Tibial nerve (tissue), 4 donors: ENCODE measurements around the gene PTPRK. TPM values are rescaled to one million over a fixed set of nuclear protein-coding genes. Genes with fewer than 3 reads are reported as not detected.

Source experiments
- DNase-seq, 2 donors: peaks; one replicate each; pipeline ENCODE4 v3.0.0-alpha.2; 2019; ENCODE audit warnings: low spot score in 2 of 2
- H3K27ac ChIP-seq, 4 donors: fragments of 200-600 bp; sonication (generic) in 3 of 4; one replicate each; pipeline ENCODE4 v1.5.1; 2017 to 2019; ENCODE audit warnings: mild to moderate bottlenecking in 1 of 4
- H3K27me3 ChIP-seq, 2 donors: fragments of 200-600 bp; sonication (generic) in 1 of 2; one replicate each; pipeline versions ENCODE4 v1.5.1 to v1.6.0; 2017 to 2019
- H3K36me3 ChIP-seq, 3 donors: fragments of 200-600 bp; sonication (generic); one replicate each; pipeline ENCODE4 v1.5.1; 2018 to 2019
- H3K4me1 ChIP-seq, 4 donors: fragments of 200-600 bp; sonication (generic) in 3 of 4; one replicate each; pipeline ENCODE4 v1.5.1; 2017 to 2019
- H3K4me3 ChIP-seq, 4 donors: fragments of 200-600 bp; sonication (generic) in 3 of 4; one replicate each; pipeline ENCODE4 v1.5.1; 2017 to 2019; ENCODE audit warnings: mild to moderate bottlenecking in 1 of 4, moderate library complexity in 1 of 4
- H3K9me3 ChIP-seq, 4 donors: fragments of 200-600 bp; sonication (generic) in 3 of 4; one replicate each; pipeline ENCODE4 v1.5.1; 2017 to 2019
- EP300 ChIP-seq, 2 donors: sonication (generic); formaldehyde crosslinking; IDR thresholded peaks; one replicate each; pipeline ENCODE4 v1.6.1; 2017; ENCODE audit warnings: antibody characterized with exemption in 2 of 2, mild to moderate bottlenecking in 1 of 2
- POLR2A ChIP-seq, 2 donors: fragments of 450-650 bp; IDR thresholded peaks; one replicate each; pipeline ENCODE4 v1.6.1; 2017; ENCODE audit warnings: antibody characterized with exemption in 2 of 2, mild to moderate bottlenecking in 2 of 2, moderate library complexity in 2 of 2
- WGBS, 2 donors: methylation state at CpG; one replicate each; pipeline ENCODE4 v1.1.5; 2018; 5-methylcytosine and 5-hydroxymethylcytosine counted together
- total RNA-seq, 4 donors: library from RNA; depleted of rRNA; stranded (reverse); fragments of >200 nt; gene quantifications; one replicate each; pipeline ENCODE4 v1.1.0, GENCODE V29; 2016
- TF ChIP-seq, protein P1 (sequence below), 5 experiments: fragments of 200-600 bp in 3 of 5; fragments of 450-650 bp in 2 of 5; sonication (generic) in 3 of 5; IDR thresholded peaks; one replicate each; pipeline ENCODE4 v1.5.1; 2016 to 2019; ENCODE audit warnings: antibody characterized with exemption in 5 of 5, mild to moderate bottlenecking in 3 of 5, moderate library complexity in 2 of 5

Gene PTPRK
- total RNA-seq, 4 donors from 2014 or later, result 17.4 to 26.1 (median 21.2) TPM

DNA sequence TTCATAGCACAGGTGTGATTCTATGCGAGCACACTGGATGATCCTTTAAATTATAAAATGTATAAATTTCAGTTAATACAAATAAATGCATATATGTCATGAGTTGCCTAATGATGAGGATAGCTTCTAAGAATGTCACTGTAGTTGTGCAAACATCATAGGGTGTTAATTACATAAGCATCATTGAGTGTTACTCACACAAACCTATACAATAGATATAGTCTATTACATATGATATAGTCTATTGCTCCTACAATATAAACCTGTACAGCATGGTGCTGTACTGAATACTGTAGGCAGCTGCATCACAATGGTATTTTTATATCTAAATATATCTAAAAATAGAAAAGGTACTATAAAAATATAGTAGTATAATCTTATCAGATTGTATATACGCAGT is 159.0 kb downstream of the PTPRK start:
- H3K27ac ChIP-seq, result no peak overlapping the region
- 97% methylated on average over 2 of the region's 2 CpGs for WGBS, 2 donors
- TF ChIP-seq EP300 (IDR thresholded peaks at IDR 0.05), result no peak
- TF ChIP-seq POLR2A (IDR thresholded peaks at IDR 0.05), result no peak
- TF ChIP-seq, protein P1, sequence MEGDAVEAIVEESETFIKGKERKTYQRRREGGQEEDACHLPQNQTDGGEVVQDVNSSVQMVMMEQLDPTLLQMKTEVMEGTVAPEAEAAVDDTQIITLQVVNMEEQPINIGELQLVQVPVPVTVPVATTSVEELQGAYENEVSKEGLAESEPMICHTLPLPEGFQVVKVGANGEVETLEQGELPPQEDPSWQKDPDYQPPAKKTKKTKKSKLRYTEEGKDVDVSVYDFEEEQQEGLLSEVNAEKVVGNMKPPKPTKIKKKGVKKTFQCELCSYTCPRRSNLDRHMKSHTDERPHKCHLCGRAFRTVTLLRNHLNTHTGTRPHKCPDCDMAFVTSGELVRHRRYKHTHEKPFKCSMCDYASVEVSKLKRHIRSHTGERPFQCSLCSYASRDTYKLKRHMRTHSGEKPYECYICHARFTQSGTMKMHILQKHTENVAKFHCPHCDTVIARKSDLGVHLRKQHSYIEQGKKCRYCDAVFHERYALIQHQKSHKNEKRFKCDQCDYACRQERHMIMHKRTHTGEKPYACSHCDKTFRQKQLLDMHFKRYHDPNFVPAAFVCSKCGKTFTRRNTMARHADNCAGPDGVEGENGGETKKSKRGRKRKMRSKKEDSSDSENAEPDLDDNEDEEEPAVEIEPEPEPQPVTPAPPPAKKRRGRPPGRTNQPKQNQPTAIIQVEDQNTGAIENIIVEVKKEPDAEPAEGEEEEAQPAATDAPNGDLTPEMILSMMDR (IDR thresholded peaks at IDR 0.05), result no peak
- no peak overlapping the region for H3K4me3 ChIP-seq
- H3K4me1 ChIP-seq, result peaks cover 0 to 3% (median 0%) of the 10 kb centered on the region in 4 donors
- H3K36me3 ChIP-seq, result no peaks in the 10 kb centered on the region
- H3K27me3 ChIP-seq, result no peaks in the 10 kb centered on the region
- H3K9me3 ChIP-seq, result no peaks in the 10 kb centered on the region
- no peak for DNase-seq

DNA sequence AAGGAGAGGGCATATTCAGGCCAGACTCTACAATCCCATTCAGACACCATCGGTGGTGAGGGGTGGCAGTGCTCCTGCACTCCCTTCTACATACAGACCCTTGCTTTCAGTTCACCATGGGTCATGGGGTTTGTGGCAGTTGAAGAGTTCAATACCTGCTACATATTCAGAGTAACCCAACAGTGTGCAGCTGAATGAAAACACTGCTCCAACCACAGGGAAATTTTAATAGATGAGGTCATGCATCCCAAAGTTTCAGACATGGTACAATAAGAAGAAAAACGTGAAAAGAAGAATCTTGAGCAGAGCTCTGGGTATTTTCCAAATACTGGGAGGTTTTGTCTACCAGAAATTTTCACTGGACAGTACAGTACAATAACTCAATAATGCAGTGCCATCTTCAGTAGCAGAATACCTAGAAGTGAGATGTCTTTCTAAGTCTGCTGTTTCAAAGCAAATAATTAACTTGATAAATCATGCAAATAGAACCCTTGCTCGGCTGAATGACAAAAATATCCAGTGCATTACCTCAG is 162.1 kb downstream of the PTPRK start:
- H3K9me3 ChIP-seq, result no peaks in the 10 kb centered on the region
- TF ChIP-seq, protein P1 (IDR thresholded peaks at IDR 0.05), result no peak
- TF ChIP-seq EP300 (IDR thresholded peaks at IDR 0.05) (no peak), POLR2A (IDR thresholded peaks at IDR 0.05) (no peak)
- WGBS, 2 donors, result 53 to 56% methylated on average over 3 of the region's 3 CpGs

DNA sequence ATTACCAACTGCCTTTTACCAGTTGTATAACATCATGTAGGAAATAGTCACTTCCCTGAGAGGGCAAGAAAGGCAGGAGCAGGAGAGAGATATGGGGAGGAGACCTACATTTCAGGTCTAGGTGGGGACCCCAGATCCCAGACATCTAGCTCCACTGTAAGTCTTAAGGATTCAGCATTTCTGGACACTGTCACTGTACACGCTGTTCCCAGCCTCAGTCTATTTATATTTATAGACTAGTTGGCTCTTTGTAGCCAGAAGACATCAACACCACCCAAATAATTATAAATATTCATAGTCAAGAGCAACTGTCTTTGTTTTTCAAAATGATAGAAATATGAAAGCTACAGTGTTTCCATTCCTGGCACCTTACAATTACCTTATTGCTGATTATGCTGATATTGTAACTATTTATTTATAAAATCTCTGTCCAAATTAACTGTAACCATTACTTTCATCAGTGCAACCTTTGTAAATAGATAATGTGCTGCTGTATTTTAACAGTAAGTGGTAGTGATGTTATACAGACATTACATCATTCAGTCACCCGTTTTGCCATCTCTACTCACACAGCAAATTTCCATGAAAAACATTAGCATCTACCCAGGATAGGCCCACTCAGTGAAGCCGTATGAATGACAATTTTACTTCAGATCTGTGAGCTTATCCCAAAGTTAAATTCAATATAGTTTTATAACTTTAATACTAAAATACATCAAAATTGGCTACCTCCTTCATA is 162.8 kb downstream of the PTPRK start:
- H3K4me1 ChIP-seq, result peaks cover 0 to 3% (median 0%) of the 10 kb centered on the region in 4 donors
- TF ChIP-seq, protein P1 (IDR thresholded peaks at IDR 0.05), result no peak
- TF ChIP-seq EP300 (IDR thresholded peaks at IDR 0.05) (no peak), POLR2A (IDR thresholded peaks at IDR 0.05) (no peak)
- no peaks in the 10 kb centered on the region for H3K9me3 ChIP-seq
- H3K27ac ChIP-seq, result no peak overlapping the region
- H3K27me3 ChIP-seq, result no peaks in the 10 kb centered on the region
- no peaks in the 10 kb centered on the region for H3K36me3 ChIP-seq
- 73 to 85% methylated on average over 3 of the region's 3 CpGs for WGBS, 2 donors
- no peak overlapping the region for H3K4me3 ChIP-seq
- DNase-seq, result no peak

More for the DNA sequence above, 162.1 kb downstream of the PTPRK start:
- Histone ChIP-seq H3K4me1 (peaks cover 0 to 3% (median 0%) of the 10 kb centered on the region in 4 donors), H3K36me3 (no peaks in the 10 kb centered on the region), H3K4me3 (no peak overlapping the region), H3K27me3 (no peaks in the 10 kb centered on the region), H3K27ac (no peak overlapping the region)
- no peak for DNase-seq

DNA sequence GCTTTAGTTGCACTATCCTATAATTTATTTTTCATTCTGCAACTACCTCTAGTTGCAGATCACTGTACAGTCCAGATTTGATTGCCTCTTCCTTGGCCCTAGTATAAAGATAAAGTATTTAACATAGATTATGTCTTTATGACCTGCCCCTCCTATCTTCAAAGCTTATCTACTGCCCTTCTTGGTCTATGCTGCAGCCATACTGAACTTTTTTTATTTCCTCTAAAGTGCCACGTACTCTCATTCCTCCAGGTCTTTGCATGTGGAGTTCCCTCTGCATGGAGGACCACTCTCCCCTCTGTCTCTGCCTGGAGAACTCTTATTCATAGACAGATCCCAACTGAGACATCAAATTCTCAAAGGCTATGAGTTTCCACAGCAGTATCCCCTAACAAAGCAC is 168.0 kb downstream of the PTPRK start:
- 92 to 96% methylated on average over 1 of the region's 1 CpG for WGBS, 2 donors
- H3K36me3 ChIP-seq, result no peaks in the 10 kb centered on the region

DNA sequence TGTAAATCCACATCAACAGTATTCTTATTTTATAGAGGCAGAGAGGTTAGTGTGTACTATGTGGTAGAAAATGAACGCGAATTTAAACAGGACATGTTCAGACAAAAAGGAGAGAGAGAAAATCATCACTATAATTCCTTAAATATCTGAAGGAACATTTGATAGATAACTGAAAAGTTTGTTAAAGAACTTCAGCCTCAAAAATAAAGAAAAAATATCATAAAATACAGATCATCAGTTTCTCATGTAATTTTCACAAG is 169.2 kb downstream of the PTPRK start:
- Histone ChIP-seq H3K4me1 (no peaks in the 10 kb centered on the region), H3K27ac (no peak overlapping the region), H3K9me3 (no peaks in the 10 kb centered on the region), H3K27me3 (no peaks in the 10 kb centered on the region), H3K36me3 (no peaks in the 10 kb centered on the region), H3K4me3 (no peak overlapping the region)
- 92 to 100% methylated on average over 2 of the region's 2 CpGs for WGBS, 2 donors
- no peak for DNase-seq
- TF ChIP-seq EP300 (IDR thresholded peaks at IDR 0.05), result no peak
- TF ChIP-seq, protein P1 (IDR thresholded peaks at IDR 0.05), result no peak
- TF ChIP-seq POLR2A (IDR thresholded peaks at IDR 0.05), result no peak

More for the DNA sequence above, 168.0 kb downstream of the PTPRK start:
- TF ChIP-seq EP300 (IDR thresholded peaks at IDR 0.05) (no peak), POLR2A (IDR thresholded peaks at IDR 0.05) (no peak)
- TF ChIP-seq, protein P1 (IDR thresholded peaks at IDR 0.05), result no peak
- Histone ChIP-seq H3K4me1 (peaks cover 0 to 1% (median 0%) of the 10 kb centered on the region in 4 donors), H3K27me3 (no peaks in the 10 kb centered on the region), H3K27ac (no peak overlapping the region), H3K9me3 (no peaks in the 10 kb centered on the region), H3K4me3 (no peak overlapping the region)
- no peak for DNase-seq
